Mesothelial cell of epicardium (in vitro differentiated cells): Measurements from ENCODE around the gene ADARB2. TPM values are rescaled to one million over a fixed set of nuclear protein-coding genes. Genes with fewer than 3 reads are reported as not detected.

Source experiments
- DNase-seq, 2 experiments: peaks; one replicate each; pipeline ENCODE4 v3.0.0; 2021; ENCODE audit warnings: low spot score in 2 of 2; ENCODE audit not compliant: unreplicated experiment in 2 of 2
- H3K27ac Mint-ChIP-seq: 2 replicates; pipeline ENCODE4 v1.8.0; 2021; ENCODE audit warnings: mixed read lengths
- H3K27me3 Mint-ChIP-seq: 2 replicates; pipeline ENCODE4 v1.8.0; 2021; ENCODE audit warnings: low read depth, mixed read lengths
- H3K36me3 Mint-ChIP-seq: 2 replicates; pipeline ENCODE4 v1.8.0; 2021; ENCODE audit warnings: mixed read lengths
- H3K4me1 Mint-ChIP-seq: 2 replicates; pipeline ENCODE4 v1.8.0; 2021; ENCODE audit warnings: mixed read lengths
- H3K4me3 Mint-ChIP-seq: 2 replicates; pipeline ENCODE4 v1.8.0; 2021; ENCODE audit warnings: mild to moderate bottlenecking, moderate library complexity, mixed read lengths
- H3K9me3 Mint-ChIP-seq: 2 replicates; pipeline ENCODE4 v1.8.0; 2021; ENCODE audit warnings: mixed read lengths
- CTCF ChIP-seq: fragments of 200-600 bp; sonication (generic); IDR thresholded peaks from one replicate; pipeline ENCODE4 v1.5.0; 2021; ENCODE audit warnings: antibody characterized with exemption; ENCODE audit not compliant: unreplicated experiment
- total RNA-seq: library from RNA; stranded (reverse); gene quantifications from 3 replicates; pipeline ENCODE4 v1.2.1, GENCODE V29; 2021

The ADARB2 gene
- total RNA-seq, 1 donor from 2014 or later: 0.38 TPM

- Mint-ChIP-seq H3K4me1 (peaks cover 6% of the 10 kb centered on the region), H3K4me3 (no peak overlapping the region), H3K27me3 (peaks cover 60% of the 10 kb centered on the region), H3K27ac (no peak overlapping the region), H3K36me3 (no peaks in the 10 kb centered on the region), H3K9me3 (no peaks in the 10 kb centered on the region)
- no peak for TF ChIP-seq CTCF
- DNase-seq: no peak
These were observed 397.9 kb downstream of the ADARB2 start for GRCh38 chr10:1339396-1339795.

- DNase-seq: no peak
- no peak overlapping the region for H3K4me3 Mint-ChIP-seq
- no peaks in the 10 kb centered on the region for H3K36me3 Mint-ChIP-seq
These were observed 401.7 kb downstream of the ADARB2 start for GRCh38 chr10:1335642-1336041.

GRCh38 chr10:1333981-1334380 is 403.3 kb downstream of the ADARB2 start:
- Mint-ChIP-seq H3K4me1 (peaks cover 6% of the 10 kb centered on the region), H3K27me3 (peaks cover 38% of the 10 kb centered on the region), H3K9me3 (peaks cover 8% of the 10 kb centered on the region), H3K36me3 (no peaks in the 10 kb centered on the region), H3K4me3 (no peak overlapping the region), H3K27ac (no peak overlapping the region)
- TF ChIP-seq CTCF: no peak
- DNase-seq: no peak

More at GRCh38 chr10:1335642-1336041, 401.7 kb downstream of the ADARB2 start:
- Mint-ChIP-seq H3K4me1 (peaks cover 6% of the 10 kb centered on the region), H3K27me3 (peaks cover 44% of the 10 kb centered on the region), H3K9me3 (peaks cover 6% of the 10 kb centered on the region), H3K27ac (no peak overlapping the region)
- TF ChIP-seq CTCF: no peak

- H3K36me3 Mint-ChIP-seq: no peaks in the 10 kb centered on the region
- H3K4me3 Mint-ChIP-seq: no peak overlapping the region
- no peak overlapping the region for H3K27ac Mint-ChIP-seq
- peaks cover 26% of the 10 kb centered on the region for H3K27me3 Mint-ChIP-seq
- no peak for DNase-seq
- H3K9me3 Mint-ChIP-seq: peaks cover 8% of the 10 kb centered on the region
- no peaks in the 10 kb centered on the region for H3K4me1 Mint-ChIP-seq
- TF ChIP-seq CTCF: no peak
These were observed 405.8 kb downstream of the ADARB2 start for GRCh38 chr10:1331560-1331959.

- Mint-ChIP-seq H3K4me1 (peaks cover 2% of the 10 kb centered on the region), H3K9me3 (peaks cover 8% of the 10 kb centered on the region), H3K27me3 (peaks cover 19% of the 10 kb centered on the region), H3K36me3 (no peaks in the 10 kb centered on the region), H3K4me3 (no peak overlapping the region), H3K27ac (no peak overlapping the region)
- TF ChIP-seq CTCF: no peak
- no peak for DNase-seq
These were observed 407.7 kb downstream of the ADARB2 start for GRCh38 chr10:1329622-1330021.
